Mesodermal cell (in vitro differentiated cells): Measurements from ENCODE around the gene NME7.

Experiments
- H3K27ac ChIP-seq: 2 replicates; pipeline ENCODE4 v1.7.0; 2013; ENCODE audit warnings: mild to moderate bottlenecking, low read depth, low read length, moderate library complexity; ENCODE audit not compliant: severe bottlenecking
- H3K36me3 ChIP-seq: 2 replicates; pipeline ENCODE4 v1.7.1; 2013; ENCODE audit warnings: mild to moderate bottlenecking, low read length, moderate library complexity; ENCODE audit not compliant: control insufficient read depth, insufficient read depth
- H3K4me1 ChIP-seq: one replicate; pipeline ENCODE4 v1.7.1; 2013; ENCODE audit warnings: mild to moderate bottlenecking, low read length; ENCODE audit not compliant: insufficient read depth, control insufficient read depth, poor library complexity, severe bottlenecking
- H3K4me3 ChIP-seq: 2 replicates; pipeline ENCODE4 v1.7.0; 2013; ENCODE audit warnings: low read length, control low read depth, mild to moderate bottlenecking; ENCODE audit not compliant: insufficient read depth, poor library complexity, severe bottlenecking; ENCODE audit errors: extremely low read depth
- H3K9me3 ChIP-seq: 2 replicates; pipeline ENCODE4 v1.7.1; 2013; ENCODE audit warnings: mild to moderate bottlenecking, low read length, moderate library complexity; ENCODE audit not compliant: control insufficient read depth
- WGBS, 2 experiments: methylation state at CpG; one replicate each; pipeline ENCODE4 v1.1.5; 2013; ENCODE audit warnings: missing lambda C conversion rate in 2 of 2; ENCODE audit not compliant: insufficient coverage in 2 of 2; 5-methylcytosine and 5-hydroxymethylcytosine counted together

Gene NME7

GRCh38 chr1:169235568-169235967 lies 132.0 kb downstream of the NME7 start:
- H3K4me1 ChIP-seq = no peaks in the 10 kb centered on the region
- H3K9me3 ChIP-seq = no peaks in the 10 kb centered on the region
- H3K4me3 ChIP-seq = no peak overlapping the region
- H3K27ac ChIP-seq = no peak overlapping the region
- no CpG with 5 or more reads among the region's 2 CpGs for WGBS, 2 experiments
- H3K36me3 ChIP-seq = no peaks in the 10 kb centered on the region

GRCh38 chr1:169234780-169235179 lies 132.8 kb downstream of the NME7 start:
- Histone ChIP-seq H3K4me3 (no peak overlapping the region), H3K4me1 (no peaks in the 10 kb centered on the region), H3K27ac (no peak overlapping the region), H3K36me3 (no peaks in the 10 kb centered on the region), H3K9me3 (no peaks in the 10 kb centered on the region)
- WGBS, 2 experiments = 92 to 100% methylated on average over 1 to 2 of the region's 3 CpGs

DNA sequence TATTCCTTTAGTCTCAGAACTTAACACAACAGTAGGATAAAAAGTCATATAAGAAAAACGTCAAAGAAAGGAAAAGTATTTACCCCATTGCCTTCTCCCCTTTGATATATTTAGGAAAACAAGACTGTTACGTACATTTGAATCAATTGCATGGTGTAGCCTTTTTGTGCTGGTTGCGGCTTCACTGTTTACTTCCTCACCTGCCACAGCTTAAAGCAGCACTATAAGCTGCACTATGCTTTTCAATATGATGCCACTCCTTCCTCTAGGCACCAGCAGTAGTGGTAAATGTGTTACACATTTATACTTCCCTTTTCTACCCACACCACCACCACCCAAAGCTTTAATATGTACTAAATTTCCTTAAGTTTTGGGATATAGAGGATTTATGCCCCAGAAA lies 150.0 kb downstream of the NME7 start:
- Histone ChIP-seq H3K4me1 (no peaks in the 10 kb centered on the region), H3K9me3 (no peaks in the 10 kb centered on the region), H3K4me3 (no peak overlapping the region), H3K36me3 (no peaks in the 10 kb centered on the region), H3K27ac (no peak overlapping the region)
- 100% methylated on average over 1 of the region's 3 CpGs for WGBS, 2 experiments

- Histone ChIP-seq H3K27ac (no peak overlapping the region), H3K4me3 (no peak overlapping the region), H3K4me1 (no peaks in the 10 kb centered on the region), H3K9me3 (no peaks in the 10 kb centered on the region), H3K36me3 (no peaks in the 10 kb centered on the region)
- 90 to 95% methylated on average over 3 of the region's 4 CpGs for WGBS, 2 experiments
These were observed 153.0 kb downstream of the NME7 start for GRCh38 chr1:169214598-169214997.

DNA sequence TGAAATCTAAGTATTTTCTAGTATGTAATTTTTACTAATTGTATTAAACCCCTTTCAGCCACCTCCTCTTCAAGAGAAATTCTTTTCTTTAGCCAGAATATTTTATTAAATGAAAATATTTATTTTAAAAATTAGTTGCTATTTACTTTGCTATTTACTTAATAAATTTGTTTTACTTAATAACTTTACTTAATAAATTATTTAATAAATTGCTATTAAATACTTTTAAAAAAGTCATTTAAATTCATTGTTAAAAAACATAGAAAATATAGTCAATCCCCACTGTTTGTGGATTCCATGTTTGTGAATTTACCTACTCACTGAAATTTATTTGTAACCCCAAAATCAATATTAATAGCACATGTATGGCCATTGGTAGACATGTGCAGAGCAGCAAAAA lies 155.5 kb downstream of the NME7 start:
- Histone ChIP-seq H3K27ac (no peak overlapping the region), H3K9me3 (no peaks in the 10 kb centered on the region), H3K4me3 (no peak overlapping the region), H3K36me3 (no peaks in the 10 kb centered on the region), H3K4me1 (no peaks in the 10 kb centered on the region)

GRCh38 chr1:169207797-169208520 lies 159.6 kb downstream of the NME7 start:
- no peaks in the 10 kb centered on the region for H3K9me3 ChIP-seq
- H3K36me3 ChIP-seq = no peaks in the 10 kb centered on the region
- H3K27ac ChIP-seq = no peak overlapping the region
- no CpG with 5 or more reads among the region's 1 CpG for WGBS, 2 experiments
- no peaks in the 10 kb centered on the region for H3K4me1 ChIP-seq
- no peak overlapping the region for H3K4me3 ChIP-seq

DNA sequence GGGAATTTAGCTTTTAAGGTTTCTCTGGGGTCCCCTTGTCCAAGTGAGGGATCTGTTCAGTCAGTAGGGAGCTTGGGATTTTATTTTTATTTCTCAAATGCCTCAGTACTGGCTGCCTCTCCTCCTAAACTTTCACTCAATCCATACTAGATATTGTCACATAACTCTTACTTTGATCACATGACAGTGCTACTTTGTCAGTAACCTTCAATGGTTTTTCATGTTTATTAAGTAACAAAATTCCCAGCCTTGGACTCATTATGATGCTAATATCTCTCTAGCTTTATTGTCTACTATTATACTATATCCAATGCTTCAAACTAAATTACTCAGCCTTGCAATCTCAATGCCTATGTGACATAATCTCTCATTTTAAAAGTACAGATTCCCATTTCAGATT lies 163.4 kb downstream of the NME7 start:
- H3K27ac ChIP-seq = no peak overlapping the region

GRCh38 chr1:169202791-169203665 lies 164.6 kb downstream of the NME7 start:
- Histone ChIP-seq H3K4me1 (no peaks in the 10 kb centered on the region), H3K36me3 (no peaks in the 10 kb centered on the region), H3K9me3 (no peaks in the 10 kb centered on the region), H3K27ac (no peak overlapping the region), H3K4me3 (no peak overlapping the region)
- WGBS, 2 experiments = 78 to 100% methylated on average over 1 to 2 of the region's 3 CpGs

More for the DNA sequence above, 163.4 kb downstream of the NME7 start:
- Histone ChIP-seq H3K9me3 (no peaks in the 10 kb centered on the region), H3K4me1 (no peaks in the 10 kb centered on the region), H3K36me3 (no peaks in the 10 kb centered on the region), H3K4me3 (no peak overlapping the region)

GRCh38 chr1:169201084-169201619 lies 166.4 kb downstream of the NME7 start:
- Histone ChIP-seq H3K9me3 (no peaks in the 10 kb centered on the region), H3K27ac (no peak overlapping the region), H3K36me3 (no peaks in the 10 kb centered on the region), H3K4me3 (no peak overlapping the region), H3K4me1 (no peaks in the 10 kb centered on the region)
- 92 to 96% methylated on average over 2 to 4 of the region's 5 CpGs for WGBS, 2 experiments

DNA sequence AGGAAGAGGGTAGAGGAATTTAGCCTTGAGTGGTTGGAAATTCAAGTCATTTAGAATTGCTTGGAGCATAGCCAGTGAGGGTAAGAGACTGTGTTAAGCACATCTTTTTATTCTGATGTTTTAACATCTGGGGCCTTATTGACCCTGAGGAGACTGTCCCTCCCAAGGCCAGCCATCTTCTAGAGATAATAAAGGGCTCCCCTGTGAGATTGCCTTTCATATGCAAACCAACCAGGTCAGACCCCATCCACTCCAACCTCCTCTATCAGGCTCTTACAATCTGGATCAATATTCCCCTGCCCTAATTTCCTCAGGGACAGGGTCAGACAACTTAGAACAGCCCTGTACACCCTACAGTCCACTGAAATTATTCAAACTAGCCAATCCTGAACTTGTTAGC lies 167.3 kb downstream of the NME7 start:
- Histone ChIP-seq H3K27ac (no peak overlapping the region), H3K4me3 (no peak overlapping the region), H3K4me1 (no peaks in the 10 kb centered on the region), H3K9me3 (no peaks in the 10 kb centered on the region), H3K36me3 (no peaks in the 10 kb centered on the region)

DNA sequence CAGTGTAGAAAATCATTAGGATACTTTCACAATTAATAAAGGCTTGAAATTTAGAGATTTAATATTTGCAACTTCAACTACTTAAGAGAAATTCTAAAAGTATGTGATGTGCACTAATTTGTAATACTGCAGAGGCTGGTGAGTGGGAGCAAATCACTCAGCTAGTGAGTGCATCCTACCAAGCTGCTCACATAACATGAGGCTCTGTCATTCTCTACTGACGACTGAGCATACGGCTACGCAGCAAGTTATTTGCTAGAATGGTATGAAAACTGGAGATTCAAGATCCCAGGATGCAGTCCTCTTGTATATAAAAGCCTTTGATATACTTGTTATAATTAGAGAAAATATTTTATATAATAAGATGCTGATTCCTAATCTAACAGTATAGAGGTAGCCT lies 171.0 kb downstream of the NME7 start:
- H3K4me3 ChIP-seq = no peak overlapping the region
- H3K27ac ChIP-seq = no peak overlapping the region
- no peaks in the 10 kb centered on the region for H3K9me3 ChIP-seq
- H3K36me3 ChIP-seq = no peaks in the 10 kb centered on the region
- no CpG with 5 or more reads among the region's 3 CpGs for WGBS, 2 experiments
- no peaks in the 10 kb centered on the region for H3K4me1 ChIP-seq
